Mesodermal cell (in vitro differentiated cells): ENCODE measurements around the gene RPTOR.

Experiments used
- H3K27ac ChIP-seq: 2 replicates; pipeline ENCODE4 v1.7.0; 2013; ENCODE audit warnings: mild to moderate bottlenecking, low read depth, low read length, moderate library complexity; ENCODE audit not compliant: severe bottlenecking
- H3K36me3 ChIP-seq: 2 replicates; pipeline ENCODE4 v1.7.1; 2013; ENCODE audit warnings: mild to moderate bottlenecking, low read length, moderate library complexity; ENCODE audit not compliant: control insufficient read depth, insufficient read depth
- H3K4me1 ChIP-seq: one replicate; pipeline ENCODE4 v1.7.1; 2013; ENCODE audit warnings: mild to moderate bottlenecking, low read length; ENCODE audit not compliant: insufficient read depth, control insufficient read depth, poor library complexity, severe bottlenecking
- H3K4me3 ChIP-seq: 2 replicates; pipeline ENCODE4 v1.7.0; 2013; ENCODE audit warnings: low read length, control low read depth, mild to moderate bottlenecking; ENCODE audit not compliant: insufficient read depth, poor library complexity, severe bottlenecking; ENCODE audit errors: extremely low read depth
- H3K9me3 ChIP-seq: 2 replicates; pipeline ENCODE4 v1.7.1; 2013; ENCODE audit warnings: mild to moderate bottlenecking, low read length, moderate library complexity; ENCODE audit not compliant: control insufficient read depth
- WGBS, 2 experiments: methylation state at CpG; one replicate each; pipeline ENCODE4 v1.1.5; 2013; ENCODE audit warnings: missing lambda C conversion rate in 2 of 2; ENCODE audit not compliant: insufficient coverage in 2 of 2; 5-methylcytosine and 5-hydroxymethylcytosine counted together

Gene RPTOR

GRCh38 chr17:80779336-80779735, 234.7 kb downstream of the RPTOR start:
- Histone ChIP-seq H3K9me3 (no peaks in the 10 kb centered on the region), H3K4me3 (no peak overlapping the region), H3K27ac (no peak overlapping the region), H3K36me3 (peaks cover 22% of the 10 kb centered on the region), H3K4me1 (peaks cover 28% of the 10 kb centered on the region)
- WGBS, 2 experiments = 98% methylated on average over 24 of the region's 24 CpGs

GRCh38 chr17:80779961-80780380, 235.3 kb downstream of the RPTOR start:
- Histone ChIP-seq H3K27ac (no peak overlapping the region), H3K36me3 (peaks cover 19% of the 10 kb centered on the region), H3K4me3 (no peak overlapping the region), H3K9me3 (no peaks in the 10 kb centered on the region), H3K4me1 (peaks cover 25% of the 10 kb centered on the region)
- 93 to 96% methylated on average over 16 of the region's 16 CpGs for WGBS, 2 experiments

GRCh38 chr17:80780381-80781198, 236.0 kb downstream of the RPTOR start:
- Histone ChIP-seq H3K27ac (peak overlapping the region; percentile 23), H3K4me3 (no peak overlapping the region), H3K9me3 (no peaks in the 10 kb centered on the region), H3K4me1 (peaks cover 28% of the 10 kb centered on the region), H3K36me3 (peaks cover 19% of the 10 kb centered on the region)
- WGBS, 2 experiments = 95 to 96% methylated on average over 10 to 12 of the region's 19 CpGs

GRCh38 chr17:80781211-80781610, 236.6 kb downstream of the RPTOR start:
- Histone ChIP-seq H3K4me1 (peaks cover 31% of the 10 kb centered on the region), H3K4me3 (no peak overlapping the region), H3K36me3 (peaks cover 19% of the 10 kb centered on the region), H3K9me3 (no peaks in the 10 kb centered on the region), H3K27ac (no peak overlapping the region)
- WGBS, 2 experiments = 100% methylated on average over 5 of the region's 13 CpGs

GRCh38 chr17:80781807-80782277, 237.2 kb downstream of the RPTOR start:
- 85 to 86% methylated on average over 14 of the region's 14 CpGs for WGBS, 2 experiments
- Histone ChIP-seq H3K4me3 (no peak overlapping the region), H3K9me3 (no peaks in the 10 kb centered on the region), H3K27ac (no peak overlapping the region), H3K4me1 (peaks cover 31% of the 10 kb centered on the region), H3K36me3 (peaks cover 15% of the 10 kb centered on the region)

GRCh38 chr17:80782536-80783427, 238.1 kb downstream of the RPTOR start:
- 58 to 63% methylated on average over 14 of the region's 16 CpGs for WGBS, 2 experiments
- Histone ChIP-seq H3K27ac (peak overlapping the region; percentile 71), H3K9me3 (no peaks in the 10 kb centered on the region), H3K4me3 (no peak overlapping the region), H3K4me1 (peaks cover 31% of the 10 kb centered on the region), H3K36me3 (peaks cover 15% of the 10 kb centered on the region)

GRCh38 chr17:80783486-80783885, 238.8 kb downstream of the RPTOR start:
- no peak overlapping the region for H3K4me3 ChIP-seq
- H3K36me3 ChIP-seq = peaks cover 14% of the 10 kb centered on the region
- H3K27ac ChIP-seq = no peak overlapping the region
- H3K9me3 ChIP-seq = no peaks in the 10 kb centered on the region
- WGBS, 2 experiments = 87 to 95% methylated on average over 6 to 7 of the region's 8 CpGs
- H3K4me1 ChIP-seq = peaks cover 33% of the 10 kb centered on the region

- 83 to 98% methylated on average over 2 to 5 of the region's 6 CpGs for WGBS, 2 experiments
- peaks cover 37% of the 10 kb centered on the region for H3K4me1 ChIP-seq
- no peak overlapping the region for H3K4me3 ChIP-seq
- no peaks in the 10 kb centered on the region for H3K9me3 ChIP-seq
- H3K27ac ChIP-seq = no peak overlapping the region
- peaks cover 9% of the 10 kb centered on the region for H3K36me3 ChIP-seq
Measured at GRCh38 chr17:80783971-80784370, 239.3 kb downstream of the RPTOR start.

- WGBS, 2 experiments = 88 to 89% methylated on average over 15 to 17 of the region's 19 CpGs
Measured at GRCh38 chr17:80785477-80786178, 241.0 kb downstream of the RPTOR start.

GRCh38 chr17:80786470-80786869, 241.8 kb downstream of the RPTOR start:
- 75 to 80% methylated on average over 8 to 9 of the region's 9 CpGs for WGBS, 2 experiments

More at GRCh38 chr17:80785477-80786178, 241.0 kb downstream of the RPTOR start:
- Histone ChIP-seq H3K4me3 (no peak overlapping the region), H3K9me3 (no peaks in the 10 kb centered on the region), H3K36me3 (no peaks in the 10 kb centered on the region), H3K4me1 (peaks cover 52% of the 10 kb centered on the region), H3K27ac (no peak overlapping the region)

More at GRCh38 chr17:80786470-80786869, 241.8 kb downstream of the RPTOR start:
- H3K36me3 ChIP-seq = no peaks in the 10 kb centered on the region
- no peak overlapping the region for H3K4me3 ChIP-seq
- H3K9me3 ChIP-seq = no peaks in the 10 kb centered on the region
- H3K4me1 ChIP-seq = peaks cover 55% of the 10 kb centered on the region
- no peak overlapping the region for H3K27ac ChIP-seq
